ENCODE data around the gene CDCA3. TPM values are rescaled to one million over a fixed set of nuclear protein-coding genes. Genes with fewer than 3 reads are reported as not detected.

The CDCA3 gene
- total and polyA plus RNA-seq, 2 of the 13 experiments (the other 11 are each of a cell fraction or from before 2014, with no cell fraction given): 32.7 to 56.5 TPM

GRCh38 chr12:6872073-6873048 lies 21.3 kb upstream of the CDCA3 start (continued):
- no peak; the same call in 1 of the 2 replicates for TF ChIP-seq FOXP4 (CRISPR knock-in tag; IDR thresholded peaks at IDR 0.05)
- TF ChIP-seq EED (CRISPR knock-in tag; IDR thresholded peaks at IDR 0.05): 0 out of 2 replicates have a peak, but pooled peaks have one; percentile 34
- TF ChIP-seq ZSCAN21 (CRISPR knock-in tag; IDR thresholded peaks at IDR 0.05; ENCODE audit: borderline replicate concordance): peak; percentile 41
- peak; percentile 88 for TF ChIP-seq HINFP (CRISPR knock-in tag; IDR thresholded peaks at IDR 0.05; ENCODE audit: low read depth)
- peak; percentile 70 for TF ChIP-seq HDAC1 (CRISPR knock-in tag; IDR thresholded peaks at IDR 0.05)
- no peak for TF ChIP-seq BCLAF1 (IDR thresholded peaks at IDR 0.05)
- TF ChIP-seq TAF1 (CRISPR knock-in tag; IDR thresholded peaks at IDR 0.05): no peak
- 0 out of 2 replicates have a peak, but pooled peaks have one; percentile 22 for TF ChIP-seq ZNF124 (CRISPR knock-in tag; IDR thresholded peaks at IDR 0.05)
- 0 out of 2 replicates have a peak, but pooled peaks have one; percentile 55 for TF ChIP-seq ZNF513 (CRISPR knock-in tag; conservative IDR thresholded peaks at IDR 0.05)
- 0 out of 2 replicates have a peak, but pooled peaks have one; percentile 22 for TF ChIP-seq ERF (CRISPR knock-in tag; IDR thresholded peaks at IDR 0.05)
- TF ChIP-seq MLX (CRISPR knock-in tag; IDR thresholded peaks at IDR 0.05): no peak; the same call in 1 of the 2 replicates
- no peak for TF ChIP-seq SP1 (IDR thresholded peaks at IDR 0.05)
- peak; percentile 99 for TF ChIP-seq SP1 (CRISPR knock-in tag; IDR thresholded peaks at IDR 0.05)
- no peak for TF ChIP-seq ZSCAN5A (CRISPR knock-in tag; IDR thresholded peaks at IDR 0.05; ENCODE audit: borderline replicate concordance)
- TF ChIP-seq CSRNP1 (CRISPR knock-in tag; IDR thresholded peaks at IDR 0.05): no peak

Measured in HepG2 (cell line).